Measurements from ENCODE around the gene PHB1. TPM values are rescaled to one million over a fixed set of nuclear protein-coding genes. Genes with fewer than 3 reads are reported as not detected.
"Not testable (repeated sequence)": the region's sequence is repeated elsewhere in the genome, so short reads cannot be mapped to it uniquely, and the experiment has no call there.

Gene PHB1
- total RNA-seq, 2 donors from 2014 or later: 203 to 215 TPM

DNA sequence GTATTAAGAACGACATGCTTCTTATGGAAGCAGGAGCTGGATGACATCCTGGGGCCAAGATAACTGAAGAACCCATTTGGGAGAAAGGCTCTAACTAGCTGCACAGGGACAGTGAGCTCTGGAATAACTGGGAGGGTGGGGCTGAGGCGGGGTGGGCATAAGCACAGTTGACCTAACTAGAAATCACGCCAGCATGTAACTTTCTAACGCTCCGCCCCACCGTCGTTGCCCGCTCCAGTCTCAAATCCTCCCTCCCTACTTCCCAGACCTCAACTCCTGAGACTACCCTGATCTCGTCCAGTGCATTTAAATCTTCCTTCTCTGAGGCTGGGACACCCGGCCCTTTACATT, 436 bp downstream of the PHB1 start:
- ATAC-seq (peak in 1 of 2 donors; percentile 4), DNase-seq (no peak)
- intact Hi-C loops (cut with DNase I): no loop called here

DNA sequence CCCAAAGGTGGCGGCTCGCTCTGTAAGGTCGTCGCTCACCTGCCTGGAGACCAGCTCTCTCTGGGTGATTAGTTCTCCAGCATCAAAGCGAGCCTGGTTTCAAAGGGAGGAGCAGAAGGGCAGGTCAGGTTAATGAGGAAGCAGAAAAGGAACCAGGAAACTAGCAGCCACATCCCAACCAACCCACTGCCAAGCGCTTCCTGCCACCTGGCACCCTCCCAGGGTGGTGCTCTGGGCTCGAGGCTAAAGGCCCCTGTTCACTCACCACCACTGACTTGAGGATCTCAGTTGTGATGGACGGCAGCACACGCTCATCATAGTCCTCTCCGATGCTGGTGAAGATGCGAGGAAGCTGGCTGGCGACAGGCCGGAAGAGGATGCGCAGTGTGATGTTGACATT, 5.6 kb downstream of the PHB1 start:
- intact Hi-C loops (cut with DNase I): loop anchor here in 1 of 2 donors (10.0 kb wide), 1 partner anchor 146 kb away; no protein-coding TSS in a partner anchor
- ATAC-seq: no peak
- DNase-seq: no peak

DNA sequence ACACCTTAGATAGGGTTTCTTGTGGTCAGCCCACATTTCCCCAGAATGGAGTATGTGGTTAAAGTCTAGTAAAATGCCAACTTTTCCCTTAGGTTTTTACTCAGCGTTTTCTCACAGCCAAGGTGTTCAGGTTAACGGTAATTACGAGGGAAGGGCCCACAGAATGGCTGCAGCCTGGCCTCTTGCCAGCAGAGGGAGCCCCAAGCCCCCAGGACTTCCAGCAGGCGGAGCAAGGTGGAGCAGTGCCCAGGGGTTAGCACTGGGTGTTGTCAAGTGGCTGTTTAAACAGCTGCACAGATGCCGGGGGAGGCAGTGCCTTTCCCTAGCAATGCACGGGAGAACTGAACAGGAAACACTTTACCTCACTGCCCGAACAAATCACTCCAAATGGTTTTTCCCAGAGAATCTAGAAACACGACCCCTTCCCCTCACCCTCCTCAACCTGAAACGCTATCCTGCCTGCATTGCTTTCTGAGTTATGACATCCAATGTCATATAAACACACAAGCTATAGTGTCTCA, 6.6 kb downstream of the PHB1 start:
- intact Hi-C loops (cut with DNase I): loop anchor here in 1 of 2 donors (10.0 kb wide), 1 partner anchor 147 kb away; no protein-coding TSS in a partner anchor
- peak; percentile 72 for DNase-seq
- ATAC-seq: peak; percentile 73 to 79

DNA sequence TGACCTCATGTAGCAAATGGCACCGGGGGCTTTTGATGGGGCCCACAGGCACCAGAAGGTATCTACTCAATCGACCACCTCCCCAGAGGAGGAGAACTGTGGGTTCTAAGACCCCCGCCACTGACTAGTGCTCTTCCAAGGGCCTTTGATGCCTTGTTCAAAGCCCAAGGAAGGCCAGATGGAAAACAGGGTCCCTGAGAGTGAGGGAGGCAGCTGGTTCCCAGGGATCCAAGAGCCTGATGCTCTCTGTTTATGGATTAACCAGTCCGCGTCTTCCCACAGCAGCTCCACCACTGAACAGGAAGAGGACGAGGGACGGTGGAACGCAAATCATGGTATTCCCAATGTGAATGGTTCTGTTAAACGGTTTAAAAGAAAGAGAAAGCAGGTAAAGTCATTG, 7.6 kb downstream of the PHB1 start:
- no peak for DNase-seq
- intact Hi-C loops (cut with DNase I): loop anchor here in 1 of 2 donors (10.0 kb wide), 1 partner anchor 148 kb away; no protein-coding TSS in a partner anchor
- ATAC-seq: no peak

DNA sequence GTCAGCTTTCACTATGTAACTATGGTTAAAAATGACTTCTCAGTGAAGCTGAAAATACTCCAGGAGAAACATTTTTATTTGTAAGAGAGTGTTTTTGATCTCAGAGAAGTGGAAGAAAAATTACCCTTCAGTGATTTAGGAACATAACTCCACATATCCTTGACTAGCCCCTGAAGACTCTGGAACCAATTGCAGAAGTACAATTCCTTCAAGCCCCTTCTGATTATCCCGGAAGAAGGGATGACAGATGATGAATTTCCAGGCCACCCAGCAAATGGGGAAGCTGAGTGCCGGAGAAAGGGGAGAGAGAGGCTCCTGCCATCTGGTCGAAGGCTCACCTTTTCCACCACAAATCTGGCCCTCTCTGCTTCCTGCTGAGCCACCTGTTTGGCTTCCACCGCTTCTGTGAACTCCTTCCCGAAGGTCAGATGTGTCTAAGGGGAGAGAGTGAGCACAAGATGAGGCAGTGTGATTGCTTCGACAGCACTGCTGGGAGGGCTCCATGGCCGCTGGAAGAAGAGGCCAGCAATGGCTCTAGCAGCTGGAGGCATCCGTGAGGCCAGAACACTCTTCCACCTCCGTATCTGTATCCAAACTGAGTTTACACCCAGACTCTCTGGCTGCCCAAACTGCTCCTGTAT, 8.1 kb downstream of the PHB1 start:
- intact Hi-C loops (cut with DNase I): loop anchor here in 1 of 2 donors (10.0 kb wide), 1 partner anchor 148 kb away; no protein-coding TSS in a partner anchor

DNA sequence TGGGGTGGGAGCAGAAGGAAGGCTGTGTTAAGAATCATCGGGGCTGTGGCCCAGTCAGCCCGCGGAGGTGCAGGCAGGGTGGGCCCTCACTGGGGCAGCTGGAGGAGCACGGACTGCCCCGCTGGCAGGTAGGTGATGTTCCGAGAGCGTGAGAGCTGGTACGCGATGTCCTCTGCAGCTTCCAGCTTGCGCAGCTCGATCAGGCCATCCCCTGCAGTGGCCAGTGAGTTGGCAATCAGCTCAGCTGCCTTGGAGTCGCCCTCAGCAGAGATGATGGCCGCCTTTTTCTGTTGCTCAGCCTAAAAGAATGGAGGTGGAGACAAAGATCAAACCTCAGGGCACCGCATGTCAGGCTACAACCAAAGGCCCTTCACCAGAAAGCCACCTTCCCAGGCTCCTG, 9.8 kb downstream of the PHB1 start:
- intact Hi-C loops (cut with DNase I): loop anchor here in 1 of 2 donors (10.0 kb wide), 1 partner anchor 150 kb away; no protein-coding TSS in a partner anchor
- no peak for ATAC-seq
- no peak for DNase-seq

More for the DNA sequence above, 8.1 kb downstream of the PHB1 start:
- ATAC-seq (no peak), DNase-seq (no peak)

DNA sequence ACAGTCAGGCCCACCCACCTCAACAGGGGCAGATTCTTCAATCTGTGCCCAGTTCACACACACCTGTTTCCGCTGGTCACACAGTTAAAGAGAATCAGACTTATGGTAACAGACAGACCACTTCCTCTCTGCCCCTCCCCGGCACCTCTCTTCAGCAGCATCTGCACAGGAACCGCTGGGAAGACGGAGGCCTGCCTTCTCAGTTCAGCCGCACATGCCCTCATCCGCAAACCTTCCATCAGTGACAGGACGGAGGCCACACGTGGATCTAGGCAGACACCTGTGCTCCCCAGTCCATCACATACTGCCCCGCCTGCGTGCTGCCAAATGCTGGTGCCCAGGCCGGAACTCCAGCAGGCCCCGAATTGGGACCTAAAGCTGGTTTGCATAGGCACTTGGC, 10.3 kb downstream of the PHB1 start:
- no peak for DNase-seq
- peak in 1 of 2 donors; percentile 29 for ATAC-seq
- intact Hi-C loops (cut with DNase I): loop anchor here in 1 of 2 donors (10.0 kb wide), 1 partner anchor 150 kb away; no protein-coding TSS in a partner anchor

DNA sequence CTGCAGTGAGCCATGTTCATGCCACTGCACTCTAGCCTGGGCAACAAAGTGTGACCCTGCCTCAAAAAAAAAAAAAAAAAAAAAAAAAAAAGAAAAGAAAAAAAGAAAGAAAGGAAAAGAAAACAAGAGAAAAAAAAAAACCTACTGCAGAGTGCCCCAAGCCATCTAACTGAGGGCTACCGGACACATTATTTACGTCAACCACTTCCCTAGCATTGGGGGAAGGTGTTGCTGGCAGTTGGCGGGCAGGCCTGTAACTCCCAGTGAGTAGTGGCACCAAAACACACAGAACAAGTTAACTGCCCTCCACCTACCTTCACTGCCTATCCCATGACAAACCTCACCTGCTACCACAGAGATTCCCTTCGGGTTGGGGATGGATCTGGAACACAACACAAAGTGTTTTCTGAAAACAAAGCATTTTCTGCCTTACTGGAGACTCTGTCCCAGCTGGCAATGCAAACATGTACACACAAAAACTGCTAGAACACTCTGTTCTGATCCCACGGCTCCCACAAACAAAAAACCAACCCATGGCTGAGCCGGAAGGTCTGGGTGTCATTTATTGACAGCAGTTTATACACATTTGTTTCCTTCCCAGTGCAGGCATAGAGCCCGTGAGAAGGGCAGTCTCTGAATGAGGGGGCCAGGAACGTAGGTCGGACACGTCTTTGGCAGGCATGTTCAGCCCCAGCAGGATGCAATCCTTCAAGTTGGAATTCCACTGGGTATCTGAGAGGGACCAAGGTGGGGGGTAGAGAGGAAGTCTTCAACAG, 11.0 kb downstream of the PHB1 start:
- intact Hi-C loops (cut with DNase I): loop anchor here in 1 of 2 donors (10.0 kb wide), 1 partner anchor 151 kb away; no protein-coding TSS in a partner anchor
- no peak for ATAC-seq

DNA sequence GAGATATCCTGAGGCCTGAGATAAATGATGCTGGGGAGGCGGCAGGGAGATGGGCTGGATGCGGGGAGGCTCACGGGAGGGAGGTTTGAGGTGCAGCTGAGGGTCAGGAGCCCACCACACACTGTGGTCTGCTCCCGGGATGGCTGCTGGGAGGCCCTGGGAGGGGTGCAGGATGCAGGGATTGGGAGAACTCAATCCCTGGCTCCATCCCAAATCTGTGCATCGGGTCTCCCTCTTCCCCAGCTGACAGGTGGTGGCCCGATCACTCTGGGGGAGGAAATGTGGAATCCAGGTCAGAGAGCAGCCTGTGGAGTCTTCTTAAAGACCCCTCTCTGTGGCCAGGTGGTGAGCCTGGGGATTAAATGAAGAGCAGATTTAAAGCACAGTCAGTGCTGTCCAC, 12.0 kb downstream of the PHB1 start:
- intact Hi-C loops (cut with DNase I): loop anchor here in 1 of 2 donors (10.0 kb wide), 1 partner anchor 152 kb away; no protein-coding TSS in a partner anchor
- ATAC-seq (no peak), DNase-seq (no peak)

More for the DNA sequence above, 11.0 kb downstream of the PHB1 start:
- no peak for DNase-seq

DNA sequence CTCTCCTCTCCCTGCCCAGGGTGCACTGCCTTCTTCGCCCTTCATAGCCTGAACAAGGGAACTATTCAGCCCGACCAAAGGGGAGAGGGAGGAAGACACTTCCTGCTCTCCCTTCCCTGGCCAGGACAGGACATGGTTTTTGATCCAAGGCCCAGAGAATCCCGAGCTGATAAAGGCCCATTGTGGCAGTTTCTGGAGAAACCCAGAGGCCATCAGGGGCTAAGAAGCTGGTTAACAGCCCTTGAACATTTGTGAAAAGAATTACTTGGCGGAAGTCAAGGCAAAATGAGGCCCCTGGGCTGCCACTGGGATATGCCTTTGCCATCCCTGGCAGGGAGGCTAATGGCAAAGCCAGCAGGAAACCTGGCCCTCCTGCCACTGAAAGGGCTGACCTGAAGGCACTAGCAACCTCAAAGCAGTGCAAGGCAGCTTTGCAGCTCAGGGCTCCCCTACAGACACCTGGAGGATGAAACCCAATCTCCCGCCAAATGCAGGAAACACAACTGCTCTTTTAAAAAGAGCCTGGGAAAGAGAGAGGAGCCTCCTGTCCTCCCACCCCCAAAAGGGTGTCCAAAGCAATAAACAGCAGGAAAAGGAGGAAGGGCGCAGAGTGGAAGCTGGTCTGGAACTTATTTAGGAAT, 12.6 kb downstream of the PHB1 start:
- ATAC-seq (no peak), DNase-seq (no peak)
- intact Hi-C loops (cut with DNase I): loop anchor here in 1 of 2 donors (10.0 kb wide), 1 partner anchor 153 kb away; no protein-coding TSS in a partner anchor

DNA sequence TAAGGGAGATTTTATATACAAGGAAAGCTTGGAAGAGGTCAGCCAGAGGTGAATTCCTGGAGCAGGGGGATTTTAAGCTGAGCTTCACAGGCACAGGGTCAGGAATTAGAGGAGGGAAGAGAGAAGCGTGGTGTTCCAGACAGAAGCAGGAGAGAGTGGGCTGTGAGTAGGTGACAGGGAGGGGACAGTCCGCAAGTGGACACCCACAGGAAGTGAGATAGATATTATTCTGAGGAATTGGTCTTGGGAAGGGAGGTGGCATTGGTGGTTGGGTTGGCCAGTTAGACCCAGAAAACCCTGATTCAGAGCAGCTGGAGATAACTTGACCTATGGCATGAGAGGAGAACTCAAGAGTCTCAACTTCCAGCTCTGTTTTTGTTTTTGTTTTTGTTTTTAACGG, 14.7 kb downstream of the PHB1 start:
- ATAC-seq: no peak
- intact Hi-C loops (cut with DNase I): loop anchor here in 1 of 2 donors (10.0 kb wide), 1 partner anchor 155 kb away; no protein-coding TSS in a partner anchor
- DNase-seq: no peak

DNA sequence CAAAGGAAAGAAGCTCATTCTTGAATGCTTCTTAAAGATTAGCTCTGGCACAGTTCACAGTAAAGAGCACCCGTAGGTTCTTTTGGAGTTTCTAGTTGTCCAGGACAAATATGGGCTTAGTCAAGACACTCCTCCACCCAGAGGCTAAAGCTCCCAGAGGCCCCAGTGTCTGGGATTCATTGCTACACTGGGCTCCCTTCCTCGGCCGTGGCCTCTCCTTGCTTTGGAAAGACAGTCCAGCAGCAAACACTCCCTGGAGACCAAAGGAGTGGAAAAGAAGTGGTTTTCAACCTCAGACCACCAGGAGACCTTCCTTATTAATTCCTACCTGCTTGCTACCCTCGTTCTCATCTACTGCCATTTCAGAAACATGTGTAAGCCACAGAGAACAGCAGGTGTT, 17.1 kb downstream of the PHB1 start:
- no peak for DNase-seq
- intact Hi-C loops (cut with DNase I): no loop called here
- no peak for ATAC-seq

DNA sequence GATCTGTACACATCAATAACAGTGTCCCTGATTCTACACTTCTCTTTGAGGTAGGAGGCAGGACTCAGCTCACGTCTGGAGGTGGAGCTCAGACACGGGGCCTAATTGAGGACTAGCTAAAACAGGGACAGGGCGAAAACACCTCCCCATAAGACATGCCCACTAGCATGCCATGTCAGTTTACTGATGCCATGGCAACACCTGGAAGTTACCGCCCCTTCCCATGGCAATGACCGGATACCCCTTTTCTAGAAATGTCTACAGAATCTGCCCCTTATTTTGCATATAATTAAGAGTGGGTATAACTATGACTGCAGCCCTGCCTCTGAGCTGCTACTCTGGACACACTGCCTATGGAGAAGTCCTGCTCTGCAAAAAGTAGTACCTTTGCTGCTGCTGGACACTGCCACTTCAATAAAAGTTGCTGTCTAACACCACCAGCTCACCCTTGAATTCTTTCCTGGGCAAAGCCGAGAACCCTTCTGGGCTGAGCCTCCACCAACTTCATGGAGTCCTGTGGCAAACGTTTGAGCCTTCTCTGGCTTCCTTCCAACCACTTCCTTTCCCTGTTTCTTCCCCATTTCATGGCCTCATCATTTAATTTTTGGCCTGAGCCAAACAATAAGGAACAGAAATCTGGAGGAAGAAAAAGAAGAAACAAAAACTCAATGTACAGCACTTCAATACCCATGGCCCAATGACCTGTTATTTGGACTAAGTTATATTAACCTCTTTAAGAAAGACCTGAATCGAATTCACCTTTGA, 21.0 kb downstream of the PHB1 start:
- ATAC-seq: no peak
- intact Hi-C loops (cut with DNase I): loop anchor here in 1 of 2 donors (2.0 kb wide), 1 partner anchor 77 kb away; no protein-coding TSS in a partner anchor
- DNase-seq: no peak

DNA sequence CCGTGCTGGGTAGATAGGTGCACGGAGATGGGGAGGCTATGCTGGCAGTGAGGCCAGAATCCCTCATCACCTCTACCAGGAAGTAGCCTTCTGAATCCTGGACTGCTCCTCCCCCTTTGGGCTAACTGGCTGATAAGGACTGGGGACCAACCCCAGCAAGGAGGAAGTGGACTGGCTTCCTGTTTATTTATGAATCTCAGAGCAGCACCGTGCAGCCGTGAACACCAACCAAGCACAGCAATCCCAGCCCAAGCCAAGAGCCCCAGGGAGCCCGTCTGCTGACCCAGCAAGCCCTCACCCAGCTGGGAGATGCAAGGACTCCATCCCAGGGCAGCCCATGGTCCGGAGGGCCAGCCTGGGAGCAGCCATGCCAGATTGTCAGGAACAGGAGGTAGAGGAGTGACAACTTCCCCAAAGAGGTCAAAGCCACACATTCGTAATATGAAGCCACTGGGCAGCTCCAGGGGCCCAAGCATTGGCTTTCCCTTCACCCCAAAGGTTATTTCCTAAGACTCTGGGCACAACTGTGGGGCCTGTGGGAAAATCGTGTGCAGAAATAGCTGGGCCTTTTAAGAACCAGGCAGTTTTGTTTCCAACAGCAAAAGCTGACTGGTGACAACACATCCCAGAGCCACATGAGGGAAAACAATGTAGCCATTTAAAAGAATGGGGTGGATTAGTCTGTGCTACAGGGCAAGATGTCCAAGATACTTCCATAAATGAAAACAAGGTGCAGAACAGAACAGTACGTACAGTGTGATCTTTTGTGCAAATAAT, 23.9 kb downstream of the PHB1 start:
- intact Hi-C loops (cut with DNase I): no loop called here
- peak; percentile 32 to 67 for ATAC-seq
- DNase-seq: no peak

DNA sequence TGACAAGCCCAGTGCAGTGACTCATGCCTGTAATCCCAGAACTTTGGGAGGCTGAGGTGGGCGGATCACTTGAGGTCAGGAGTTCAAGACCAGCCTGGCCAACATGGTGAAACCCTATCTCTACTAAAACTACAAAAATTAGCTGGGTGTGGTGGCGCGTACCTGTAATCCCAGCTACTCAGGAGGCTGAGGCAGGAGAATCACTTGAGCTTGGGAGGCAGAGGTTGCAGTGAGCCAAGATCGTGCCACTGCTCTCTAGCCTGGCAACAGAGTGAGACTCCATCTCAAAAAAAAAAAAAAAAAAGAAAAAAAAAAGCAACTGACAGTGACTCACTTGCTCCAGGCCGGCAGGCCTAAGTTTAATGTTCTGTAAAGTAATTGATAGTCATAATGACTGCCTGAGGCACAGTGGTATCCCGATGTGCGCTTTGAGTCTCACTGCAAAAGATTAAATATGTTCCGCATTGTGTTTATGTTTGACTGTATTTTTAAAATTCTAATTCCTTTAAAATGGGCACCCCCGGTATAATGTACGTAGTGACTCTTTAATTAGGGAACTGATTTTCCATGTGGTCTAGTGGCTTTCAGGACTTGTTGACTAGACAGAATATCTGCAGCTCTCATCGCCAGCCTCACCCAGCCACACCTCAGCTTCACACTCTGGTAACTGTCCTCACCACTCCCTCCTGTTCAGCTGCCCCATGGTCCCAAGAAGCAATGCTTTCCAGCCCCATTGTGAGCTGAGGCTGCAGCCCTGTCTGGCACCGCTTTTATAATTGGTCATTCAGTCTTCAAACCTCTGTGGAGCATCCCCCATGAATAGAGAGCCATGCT, 25.0 kb downstream of the PHB1 start:
- peak in 1 of 2 donors; percentile 23 for ATAC-seq
- intact Hi-C loops (cut with DNase I); DNase-seq: not testable (repeated sequence)

DNA sequence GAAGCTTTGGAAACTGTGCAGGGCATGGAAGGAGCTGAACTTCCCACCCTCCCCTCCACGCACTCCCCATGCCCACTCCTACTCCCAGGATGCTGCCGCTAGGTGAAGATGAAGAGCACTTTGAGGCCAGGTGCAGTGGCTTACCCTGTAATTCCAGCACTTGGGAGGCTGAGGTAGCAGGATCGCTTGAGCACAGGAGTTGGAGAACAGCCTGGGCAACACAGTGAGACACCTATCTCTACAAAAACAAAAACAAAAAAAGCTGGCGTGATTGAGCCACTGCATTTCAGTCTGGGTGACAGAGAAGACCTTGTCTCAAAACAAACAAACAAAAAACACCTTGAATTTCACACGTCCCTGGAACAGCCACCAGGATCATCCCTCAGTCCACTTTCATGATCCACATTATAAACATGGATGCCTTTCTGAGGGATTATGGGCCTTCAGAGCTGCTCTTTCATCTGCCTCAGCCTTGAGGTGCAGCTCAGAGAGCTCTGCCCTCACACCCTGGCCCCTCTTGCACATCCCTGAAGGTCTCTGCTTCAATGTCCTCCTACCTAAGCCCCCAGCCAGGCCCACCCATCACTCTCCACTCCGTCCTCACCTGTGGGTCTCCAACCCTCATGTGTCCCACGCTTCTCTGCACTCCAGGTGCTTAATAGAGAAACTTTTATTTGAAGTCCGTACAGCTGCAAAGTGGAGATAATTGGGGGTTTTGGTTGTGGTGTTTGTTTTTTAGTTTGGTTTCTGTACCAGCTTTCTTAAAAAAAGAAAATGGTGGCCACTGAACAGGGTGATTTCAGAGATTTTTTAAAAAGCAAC, 25.8 kb downstream of the PHB1 start:
- intact Hi-C loops (cut with DNase I): no loop called here
- no peak for ATAC-seq
- DNase-seq: no peak
